ENCODE data around the gene SCYGR6. TPM values are rescaled to one million over a fixed set of nuclear protein-coding genes. Genes with fewer than 3 reads are reported as not detected.

The SCYGR6 gene
- total and polyA plus RNA-seq, 8 donors: not detected

DNA sequence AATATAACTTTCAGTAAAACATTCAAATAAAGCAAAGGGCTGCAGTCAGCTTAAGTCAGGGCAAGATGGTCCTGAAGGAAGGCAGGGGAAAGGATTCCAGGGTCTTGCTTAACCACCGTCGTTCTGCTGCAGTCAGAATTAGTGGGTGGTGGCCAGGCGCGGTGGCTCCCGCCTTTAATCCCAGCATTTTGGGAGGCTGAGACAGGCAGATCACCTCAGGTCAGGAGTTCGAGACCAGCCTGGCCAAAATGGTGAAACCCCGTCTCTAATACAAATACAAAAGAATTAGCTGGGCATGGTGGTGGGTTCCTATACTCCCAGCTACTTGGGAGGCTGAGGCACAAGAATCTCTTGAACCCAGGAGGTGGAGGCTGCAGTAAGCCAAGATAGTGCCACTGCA is 13.6 kb downstream of the SCYGR6 start:
- DNase-seq (no peak), ATAC-seq (no peak)
- Histone ChIP-seq H3K4me1 (no peaks in the 10 kb centered on the region), H3K4me3 (no peak overlapping the region), H3K27ac (no peak overlapping the region), H3K9me3 (no peaks in the 10 kb centered on the region), H3K36me3 (no peaks in the 10 kb centered on the region), H3K27me3 (no peaks in the 10 kb centered on the region)
- TF ChIP-seq, protein P1, sequence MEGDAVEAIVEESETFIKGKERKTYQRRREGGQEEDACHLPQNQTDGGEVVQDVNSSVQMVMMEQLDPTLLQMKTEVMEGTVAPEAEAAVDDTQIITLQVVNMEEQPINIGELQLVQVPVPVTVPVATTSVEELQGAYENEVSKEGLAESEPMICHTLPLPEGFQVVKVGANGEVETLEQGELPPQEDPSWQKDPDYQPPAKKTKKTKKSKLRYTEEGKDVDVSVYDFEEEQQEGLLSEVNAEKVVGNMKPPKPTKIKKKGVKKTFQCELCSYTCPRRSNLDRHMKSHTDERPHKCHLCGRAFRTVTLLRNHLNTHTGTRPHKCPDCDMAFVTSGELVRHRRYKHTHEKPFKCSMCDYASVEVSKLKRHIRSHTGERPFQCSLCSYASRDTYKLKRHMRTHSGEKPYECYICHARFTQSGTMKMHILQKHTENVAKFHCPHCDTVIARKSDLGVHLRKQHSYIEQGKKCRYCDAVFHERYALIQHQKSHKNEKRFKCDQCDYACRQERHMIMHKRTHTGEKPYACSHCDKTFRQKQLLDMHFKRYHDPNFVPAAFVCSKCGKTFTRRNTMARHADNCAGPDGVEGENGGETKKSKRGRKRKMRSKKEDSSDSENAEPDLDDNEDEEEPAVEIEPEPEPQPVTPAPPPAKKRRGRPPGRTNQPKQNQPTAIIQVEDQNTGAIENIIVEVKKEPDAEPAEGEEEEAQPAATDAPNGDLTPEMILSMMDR (IDR thresholded peaks at IDR 0.05): no peak
- intact Hi-C loops (cut with DNase I): no loop called here

- TF ChIP-seq, protein P1 (IDR thresholded peaks at IDR 0.05): no peak
- no peak for DNase-seq
Observed at GRCh38 chr2:227707390-227707789, 17.2 kb downstream of the SCYGR6 start.

DNA sequence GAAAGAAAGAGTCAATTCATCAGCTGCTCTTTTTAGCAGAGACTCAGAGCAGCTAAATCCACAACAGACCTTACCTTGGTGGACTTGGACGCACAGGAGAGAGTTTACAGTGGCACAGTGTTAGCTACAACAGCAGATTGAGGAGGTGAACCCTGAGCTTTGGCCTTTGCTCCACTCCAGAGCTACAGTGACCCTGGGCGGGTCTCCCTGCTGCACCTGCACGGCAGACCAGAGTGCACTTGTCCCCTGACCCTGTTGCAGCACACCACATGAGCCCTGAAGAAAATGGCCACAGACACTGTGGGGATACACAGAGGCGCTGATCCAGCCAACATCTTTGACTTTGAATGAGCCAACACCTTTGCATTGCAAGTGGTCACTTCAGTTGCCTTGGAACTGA is 17.7 kb downstream of the SCYGR6 start:
- no peaks in the 10 kb centered on the region for H3K9me3 ChIP-seq
- DNase-seq (no peak), ATAC-seq (no peak)
- no peaks in the 10 kb centered on the region for H3K36me3 ChIP-seq
- no peak overlapping the region for H3K27ac ChIP-seq
- TF ChIP-seq, protein P1 (IDR thresholded peaks at IDR 0.05): no peak
- peaks cover 0 to 5% of the 10 kb centered on the region in 2 donors for H3K4me1 ChIP-seq
- no peaks in the 10 kb centered on the region for H3K27me3 ChIP-seq
- intact Hi-C loops (cut with DNase I): no loop called here
- no peak overlapping the region for H3K4me3 ChIP-seq

More at GRCh38 chr2:227707390-227707789, 17.2 kb downstream of the SCYGR6 start:
- H3K4me1 ChIP-seq: peaks cover 0 to 5% of the 10 kb centered on the region in 2 donors
- ATAC-seq: no peak
- H3K4me3 ChIP-seq: no peak overlapping the region
- H3K9me3 ChIP-seq: no peaks in the 10 kb centered on the region
- H3K36me3 ChIP-seq: no peaks in the 10 kb centered on the region
- no peaks in the 10 kb centered on the region for H3K27me3 ChIP-seq
- H3K27ac ChIP-seq: no peak overlapping the region
- intact Hi-C loops (cut with DNase I): no loop called here

DNA sequence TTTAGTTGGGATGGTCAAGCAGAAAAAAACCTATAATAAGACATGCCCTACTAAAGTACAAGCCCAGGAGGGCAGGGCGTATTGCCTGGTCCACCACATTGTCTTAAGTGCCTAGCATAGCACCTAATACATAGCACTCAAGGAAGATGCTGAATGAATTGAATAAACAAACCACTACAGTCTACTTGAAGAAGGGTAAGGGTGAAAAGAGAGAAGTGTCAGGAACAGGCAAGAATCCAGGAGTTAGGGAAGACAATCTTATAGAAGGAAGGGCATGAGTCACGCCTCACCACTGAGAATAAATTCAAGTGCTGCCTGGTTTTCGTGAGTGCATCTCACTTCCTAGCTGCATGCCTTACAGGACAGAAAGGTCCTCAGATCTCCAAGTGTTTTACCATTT is 20.6 kb downstream of the SCYGR6 start:
- TF ChIP-seq, protein P1 (IDR thresholded peaks at IDR 0.05): no peak
- DNase-seq (no peak), ATAC-seq (peak; percentile 80)
- peak overlapping the region; percentile 20 to 63 for H3K27ac ChIP-seq
- no peaks in the 10 kb centered on the region for H3K36me3 ChIP-seq
- H3K9me3 ChIP-seq: no peaks in the 10 kb centered on the region
- intact Hi-C loops (cut with DNase I): no loop called here
- no peaks in the 10 kb centered on the region for H3K27me3 ChIP-seq
- H3K4me1 ChIP-seq: peaks cover 0 to 5% of the 10 kb centered on the region in 2 donors
- H3K4me3 ChIP-seq: no peak overlapping the region

DNA sequence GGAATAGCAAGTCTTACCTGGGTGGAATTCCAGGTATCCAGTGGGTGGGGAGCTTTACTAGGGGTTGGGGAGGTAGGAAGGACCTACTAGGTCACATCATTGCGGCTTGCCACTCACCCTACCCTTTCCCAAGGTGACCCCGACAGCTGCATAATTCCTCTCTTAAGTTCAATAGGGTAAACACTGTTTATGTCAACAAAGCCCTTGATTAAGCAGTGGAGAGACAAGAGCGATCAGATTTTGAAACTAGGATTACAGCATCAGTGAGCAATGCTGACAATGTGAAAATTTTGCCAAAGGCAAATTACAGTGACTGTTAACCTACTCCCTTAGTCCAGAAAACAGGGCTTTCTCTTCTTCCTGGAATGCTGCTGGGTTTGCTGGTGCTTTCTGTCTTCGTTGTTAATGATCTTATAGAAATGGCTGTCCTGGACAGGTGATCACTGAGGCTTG is 21.3 kb downstream of the SCYGR6 start:
- H3K27ac ChIP-seq: peak overlapping the region; percentile 20 to 63
- TF ChIP-seq, protein P1 (IDR thresholded peaks at IDR 0.05): no peak
- H3K36me3 ChIP-seq: no peaks in the 10 kb centered on the region
- intact Hi-C loops (cut with DNase I): no loop called here
- no peaks in the 10 kb centered on the region for H3K9me3 ChIP-seq
- DNase-seq: peak in 1 of 4 donors; percentile 7
- peak; percentile 86 for ATAC-seq
- H3K4me3 ChIP-seq: no peak overlapping the region
- no peaks in the 10 kb centered on the region for H3K27me3 ChIP-seq
- H3K4me1 ChIP-seq: peaks cover 0 to 5% of the 10 kb centered on the region in 2 donors

Data from left lung (tissue), 10 donors.